ENCODE measurements around the gene ATF7. TPM values are rescaled to one million over a fixed set of nuclear protein-coding genes. Genes with fewer than 3 reads are reported as not detected.

ATF7 gene
- total and polyA plus RNA-seq, 9 of the 15 experiments (the other 6 are each of a cell fraction or from before 2014, with no cell fraction given), result 10.6 to 30.4 (median 20.7) TPM

DNA sequence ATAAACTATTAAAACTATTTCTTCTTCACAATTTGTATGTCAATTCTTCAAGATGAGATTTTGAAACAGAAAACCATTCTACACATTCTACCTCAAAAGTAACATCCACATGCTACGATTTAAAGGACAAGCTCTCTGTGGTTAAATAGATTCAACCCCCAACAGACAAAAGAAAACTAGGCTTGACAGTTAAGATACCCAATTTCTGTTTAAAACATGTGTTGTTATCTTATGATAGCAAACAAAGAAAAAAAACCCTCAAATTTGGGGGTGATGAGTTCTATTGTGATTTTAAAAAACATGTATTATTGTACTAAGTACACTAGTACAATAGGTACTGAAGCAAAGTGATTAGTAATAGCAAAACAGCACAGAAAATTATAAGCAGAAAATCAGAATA lies 33.8 kb downstream of the ATF7 start (continued):
- no peak for TF ChIP-seq HINFP (tag; conservative IDR thresholded peaks at IDR 0.05; ENCODE audit: low read depth)
- no peak for TF ChIP-seq KLF1 (tag; IDR thresholded peaks at IDR 0.05)
- TF ChIP-seq KAT2B (IDR thresholded peaks at IDR 0.05; ENCODE audit: low read depth, low read length), result no peak
- no peak for TF ChIP-seq ZNF384 (IDR thresholded peaks at IDR 0.05; ENCODE audit: low read depth, low read length)
- TF ChIP-seq CAMTA2 (CRISPR knock-in tag; conservative IDR thresholded peaks at IDR 0.05), result no peak
- no peak for TF ChIP-seq MECOM (CRISPR knock-in tag; IDR thresholded peaks at IDR 0.05)
- TF ChIP-seq E2F8 (IDR thresholded peaks at IDR 0.05; ENCODE audit: low read depth, partially characterized antibody), result no peak
- no peak for TF ChIP-seq FOXJ3 (CRISPR knock-in tag; IDR thresholded peaks at IDR 0.05)

Measured in K562 (cell line).